Neural cell (in vitro differentiated cells): ENCODE data around the gene IQGAP1. TPM values are rescaled to one million over a fixed set of nuclear protein-coding genes. Genes with fewer than 3 reads are reported as not detected.

Experiments used
- H2AFZ ChIP-seq: fragments of 200-600, 300-800 bp; sonication (generic), shearing (Covaris generic); 2 replicates; pipeline ENCODE4 v1.6.0; 2014; ENCODE audit warnings: low read depth, mild to moderate bottlenecking, antibody characterized with exemption, low read length, moderate library complexity
- H3F3A ChIP-seq: fragments of 200-600 bp; shearing (Covaris generic); 2 replicates; pipeline ENCODE4 v1.6.1; 2016; ENCODE audit warnings: mild to moderate bottlenecking, moderate library complexity, mixed read lengths, antibody characterized with exemption, low read length; ENCODE audit not compliant: insufficient read depth, poor library complexity, severe bottlenecking
- H3K27ac ChIP-seq: fragments of 200-600, 300-800 bp; sonication (generic), shearing (Covaris generic); 2 replicates; pipeline ENCODE4 v1.5.1; 2014; ENCODE audit warnings: mild to moderate bottlenecking, low read length, moderate library complexity
- H3K27me3 ChIP-seq: fragments of 300-800, 200-600 bp; sonication (generic), shearing (Covaris generic); 2 replicates; pipeline ENCODE4 v1.6.0; 2014; ENCODE audit warnings: mild to moderate bottlenecking, low read depth, low read length, moderate library complexity; ENCODE audit not compliant: insufficient read depth
- H3K36me3 ChIP-seq: fragments of 300-800, 200-600 bp; sonication (generic), shearing (Covaris generic); 2 replicates; pipeline ENCODE4 v1.5.1; 2014; ENCODE audit warnings: mild to moderate bottlenecking, antibody characterized with exemption, low read length, moderate library complexity; ENCODE audit not compliant: insufficient read depth
- H3K4me2 ChIP-seq: fragments of 300-800, 200-600 bp; sonication (generic), shearing (Covaris generic); 2 replicates; pipeline ENCODE4 v1.6.0; 2014; ENCODE audit warnings: mild to moderate bottlenecking, low read length
- H3K4me3 ChIP-seq: fragments of 300-800, 200-600 bp; sonication (generic), shearing (Covaris generic); 2 replicates; pipeline ENCODE4 v1.5.1; 2014; ENCODE audit warnings: mild to moderate bottlenecking, low read length, moderate library complexity
- H3K79me2 ChIP-seq: fragments of 200-600 bp; shearing (Covaris generic); replicated peaks from 2 replicates; pipeline ENCODE4 v1.6.0; 2014; ENCODE audit warnings: mild to moderate bottlenecking, low read length, moderate library complexity; ENCODE audit not compliant: insufficient read depth
- H3K9ac ChIP-seq: fragments of 300-800, 200-600 bp; sonication (generic), shearing (Covaris generic); 2 replicates; pipeline ENCODE4 v1.6.1; 2016; ENCODE audit warnings: mild to moderate bottlenecking, low read length, mixed read lengths
- H3K9me2 ChIP-seq: fragments of 200-600 bp; shearing (Covaris generic); 2 replicates; pipeline ENCODE4 v1.6.1; 2016; ENCODE audit warnings: mild to moderate bottlenecking, low read length, mixed read lengths; ENCODE audit not compliant: insufficient read depth
- H3K9me3 ChIP-seq: fragments of 200-600, 300-800 bp; sonication (generic), shearing (Covaris generic); 2 replicates; pipeline ENCODE4 v1.6.1; 2016; ENCODE audit warnings: mild to moderate bottlenecking, mixed run types, low read length, moderate library complexity, mixed read lengths
- H4K20me1 ChIP-seq: fragments of 200-600 bp; shearing (Covaris generic); 2 replicates; pipeline ENCODE4 v1.6.1; 2016; ENCODE audit warnings: mild to moderate bottlenecking, mixed run types; ENCODE audit not compliant: insufficient read depth
- CTCF ChIP-seq: fragments of 450-650 bp; IDR thresholded peaks from 2 replicates; pipeline ENCODE4 v1.5.1; 2014; ENCODE audit warnings: antibody characterized with exemption, mild to moderate bottlenecking, moderate library complexity; ENCODE audit not compliant: poor library complexity, severe bottlenecking
- EP300 ChIP-seq: fragments of 450-650 bp; conservative IDR thresholded peaks from 2 replicates; pipeline ENCODE4 v1.6.1; 2014; ENCODE audit warnings: antibody characterized with exemption, mild to moderate bottlenecking, moderate library complexity; ENCODE audit not compliant: poor library complexity, severe bottlenecking
- EZH2 ChIP-seq: fragments of 200-600, 300-800 bp; shearing (Covaris generic), sonication (generic); IDR thresholded peaks from 2 replicates; pipeline ENCODE4 v1.6.1; 2014; ENCODE audit warnings: antibody characterized with exemption, low read length, borderline replicate concordance, mild to moderate bottlenecking; ENCODE audit not compliant: insufficient read depth, poor library complexity, severe bottlenecking
- MXI1 ChIP-seq: fragments of 450-650 bp; conservative IDR thresholded peaks from 2 replicates; pipeline ENCODE4 v1.6.1; 2014; ENCODE audit warnings: antibody characterized with exemption, mild to moderate bottlenecking; ENCODE audit not compliant: poor library complexity, severe bottlenecking
- POLR2AphosphoS5 ChIP-seq: IDR thresholded peaks from 2 replicates; pipeline ENCODE4 v1.6.1; 2012
- RAD21 ChIP-seq: fragments of 450-650 bp; conservative IDR thresholded peaks from 2 replicates; pipeline ENCODE4 v1.6.1; 2014; ENCODE audit warnings: antibody characterized with exemption, mild to moderate bottlenecking, moderate library complexity
- REST ChIP-seq: IDR thresholded peaks from 2 replicates; pipeline ENCODE4 v1.6.1; 2012; ENCODE audit warnings: borderline replicate concordance
- SMC3 ChIP-seq: fragments of 450-650 bp; conservative IDR thresholded peaks from 2 replicates; pipeline ENCODE4 v1.6.1; 2014; ENCODE audit warnings: antibody characterized with exemption, mild to moderate bottlenecking, moderate library complexity; ENCODE audit not compliant: poor library complexity
- TAF1 ChIP-seq: IDR thresholded peaks from 2 replicates; pipeline ENCODE4 v1.6.1; 2012; ENCODE audit warnings: low read depth
- polyA plus RNA-seq: library from polyadenylated mRNA; depleted of rRNA; stranded (reverse); fragments of >200 nt; gene quantifications from 2 replicates; pipeline ENCODE4 v1.2.3, GENCODE V29; 2014

IQGAP1 gene
- polyA plus RNA-seq, 1 donor from 2014 or later = 16.6 TPM

- TF ChIP-seq EZH2 = no peak
- no peak for TF ChIP-seq TAF1
- TF ChIP-seq MXI1 = no peak
- no peak for TF ChIP-seq REST
- TF ChIP-seq POLR2AphosphoS5 = no peak
- TF ChIP-seq SMC3 = no peak
- TF ChIP-seq CTCF = no peak
- TF ChIP-seq EP300 = no peak
- TF ChIP-seq RAD21 = no peak
- no peaks in the 10 kb centered on the region for H3K79me2 ChIP-seq
These were observed 39.6 kb upstream of the IQGAP1 start for GRCh38 chr15:90348456-90348855.

GRCh38 chr15:90349072-90349471, 39.0 kb upstream of the IQGAP1 start:
- Histone ChIP-seq H3K4me2 (no peak overlapping the region), H3K9me2 (no peaks in the 10 kb centered on the region), H3K36me3 (no peaks in the 10 kb centered on the region), H3K27ac (no peak overlapping the region), H3K9me3 (no peaks in the 10 kb centered on the region), H4K20me1 (no peaks in the 10 kb centered on the region), H3K79me2 (no peaks in the 10 kb centered on the region), H3K4me3 (no peak overlapping the region), H2AFZ (no peak overlapping the region), H3K9ac (no peak overlapping the region), H3F3A (no peaks in the 10 kb centered on the region), H3K27me3 (no peaks in the 10 kb centered on the region)
- no peak for TF ChIP-seq POLR2AphosphoS5
- no peak for TF ChIP-seq EZH2
- TF ChIP-seq CTCF = no peak
- TF ChIP-seq EP300 = no peak
- no peak for TF ChIP-seq REST
- no peak for TF ChIP-seq RAD21
- no peak for TF ChIP-seq MXI1
- TF ChIP-seq SMC3 = no peak
- TF ChIP-seq TAF1 = no peak

More at GRCh38 chr15:90348456-90348855, 39.6 kb upstream of the IQGAP1 start:
- no peaks in the 10 kb centered on the region for H3F3A ChIP-seq
- H3K36me3 ChIP-seq = no peaks in the 10 kb centered on the region
- no peaks in the 10 kb centered on the region for H3K27me3 ChIP-seq
- no peaks in the 10 kb centered on the region for H3K9me2 ChIP-seq
- no peak overlapping the region for H3K4me3 ChIP-seq
- no peak overlapping the region for H3K4me2 ChIP-seq
- no peaks in the 10 kb centered on the region for H4K20me1 ChIP-seq
- H3K9me3 ChIP-seq = no peaks in the 10 kb centered on the region
- no peak overlapping the region for H2AFZ ChIP-seq
- H3K9ac ChIP-seq = no peak overlapping the region
- no peak overlapping the region for H3K27ac ChIP-seq
